Hematopoietic multipotent progenitor cell treated with erythropoietin and hydrocortisone succinate and interleukin-3 and kit ligand, for 4 days (in vitro differentiated cells): ENCODE measurements around the gene GPANK1.
"Not testable (repeated sequence)": the region's sequence is repeated elsewhere in the genome, so short reads cannot be mapped to it uniquely, and the experiment has no call there.

ENCODE experiments used
- DNase-seq: peaks from one replicate; pipeline ENCODE4 v3.0.0-alpha.2; 2015

GPANK1 gene

GRCh38 chr6:31664790-31665500 is at the start of gene GPANK1:
GPANK1 (minus strand) TSS chr6:31664997; CDS start chr6:31664478, 519 bp downstream.
- peak; percentile 99 for DNase-seq

- DNase-seq: no peak
Observed at GRCh38 chr6:31713991-31714684, 49.3 kb upstream of the GPANK1 start.

DNA sequence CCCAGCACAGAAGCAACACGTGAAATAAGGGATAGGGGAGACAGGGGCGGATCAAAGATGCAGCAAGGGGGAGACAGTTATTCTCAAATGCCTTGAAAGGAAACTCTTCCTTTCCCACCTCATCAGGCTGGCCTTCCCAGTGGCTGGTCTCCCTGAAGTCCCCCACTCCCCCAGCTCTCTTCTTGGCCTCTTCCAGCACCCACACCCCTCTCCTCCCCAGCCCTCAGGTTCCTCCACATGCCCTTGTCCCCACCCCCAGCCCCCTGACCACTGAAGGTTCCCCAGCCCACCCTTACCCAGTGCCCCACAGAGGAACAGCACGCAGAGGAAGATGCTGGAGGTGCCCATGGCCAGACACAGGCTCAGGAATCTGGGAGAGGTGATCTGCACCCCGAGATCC is 48.7 kb upstream of the GPANK1 start:
- no peak for DNase-seq

- peak; percentile 85 for DNase-seq
Observed at GRCh38 chr6:31712296-31712695, 47.5 kb upstream of the GPANK1 start.

GRCh38 chr6:31711233-31711632 is 46.4 kb upstream of the GPANK1 start:
- DNase-seq: peak; percentile 95

DNA sequence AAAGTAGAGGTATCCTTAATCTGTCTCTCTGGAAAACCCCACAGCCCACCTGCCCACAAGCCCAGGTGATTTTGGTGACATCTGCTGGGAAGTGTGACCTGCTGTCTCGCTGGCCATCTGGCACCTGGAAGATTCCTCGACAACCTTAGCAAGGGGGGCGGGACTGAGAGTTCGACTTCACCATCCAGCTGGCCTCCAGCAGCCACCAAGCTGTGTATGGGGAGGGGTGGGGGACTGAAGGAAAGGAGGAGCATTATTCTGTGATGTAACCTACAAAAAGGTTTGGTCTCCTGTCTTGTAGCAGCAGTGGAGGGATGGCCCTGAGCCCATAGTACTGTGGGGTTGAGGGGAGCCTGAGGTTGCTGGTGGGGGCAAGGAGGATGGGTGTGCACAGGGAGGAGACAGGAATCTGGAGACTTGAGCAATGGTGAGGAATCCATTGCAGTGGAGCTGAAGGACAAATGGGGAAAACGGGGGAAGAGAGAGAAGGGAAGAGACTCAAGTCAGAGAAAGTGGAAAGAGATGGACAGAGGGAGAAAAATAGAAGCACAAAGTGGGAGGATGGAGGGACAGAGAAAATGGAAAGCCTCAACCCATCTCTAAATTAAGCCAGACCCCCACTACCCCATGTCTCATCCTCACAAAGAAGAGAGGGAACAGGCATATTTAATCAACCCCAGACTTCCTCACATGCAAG is 45.9 kb upstream of the GPANK1 start:
- peak; percentile 61 for DNase-seq

DNA sequence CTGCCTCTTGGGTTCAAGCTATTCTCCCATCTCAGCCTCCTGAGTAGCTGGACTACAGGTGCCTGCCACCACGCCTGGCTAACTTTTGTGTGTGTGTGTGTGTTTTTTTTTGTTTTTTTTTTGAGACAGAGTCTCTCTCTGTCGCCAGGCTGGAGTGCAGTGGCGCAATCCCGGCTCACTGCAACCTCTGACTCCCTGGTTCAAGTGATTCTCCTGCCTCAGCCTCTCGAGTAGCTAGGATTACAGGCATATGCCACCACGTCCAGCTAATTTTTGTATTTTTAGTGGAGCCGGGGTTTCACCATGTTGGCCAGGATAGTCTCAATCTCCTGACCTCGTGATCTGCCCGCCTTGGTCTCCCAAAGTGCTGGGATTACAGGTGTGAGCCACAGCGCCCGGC is 44.4 kb upstream of the GPANK1 start:
- DNase-seq: not testable (repeated sequence)

DNA sequence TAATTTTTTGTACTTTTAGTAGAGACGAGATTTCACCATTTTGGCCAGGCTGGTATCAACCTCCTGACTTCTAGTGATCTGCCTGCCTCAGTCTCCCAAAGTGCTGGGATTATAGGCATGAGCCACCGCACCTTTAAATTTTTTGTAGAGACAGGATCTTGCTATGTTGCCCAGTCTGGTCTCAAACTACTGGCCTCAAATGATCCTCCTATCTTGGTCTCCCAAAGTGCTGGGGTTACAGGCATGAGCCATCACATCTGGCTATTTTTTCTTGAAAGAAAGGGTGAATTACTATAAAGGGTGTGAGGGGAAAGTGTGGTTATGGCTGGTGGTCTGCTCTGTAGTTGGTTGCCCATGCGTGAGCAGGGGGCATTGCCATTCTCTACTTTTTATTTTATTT is 43.4 kb upstream of the GPANK1 start:
- DNase-seq: no peak

GRCh38 chr6:31707701-31708100 is 42.9 kb upstream of the GPANK1 start:
- DNase-seq: no peak

DNA sequence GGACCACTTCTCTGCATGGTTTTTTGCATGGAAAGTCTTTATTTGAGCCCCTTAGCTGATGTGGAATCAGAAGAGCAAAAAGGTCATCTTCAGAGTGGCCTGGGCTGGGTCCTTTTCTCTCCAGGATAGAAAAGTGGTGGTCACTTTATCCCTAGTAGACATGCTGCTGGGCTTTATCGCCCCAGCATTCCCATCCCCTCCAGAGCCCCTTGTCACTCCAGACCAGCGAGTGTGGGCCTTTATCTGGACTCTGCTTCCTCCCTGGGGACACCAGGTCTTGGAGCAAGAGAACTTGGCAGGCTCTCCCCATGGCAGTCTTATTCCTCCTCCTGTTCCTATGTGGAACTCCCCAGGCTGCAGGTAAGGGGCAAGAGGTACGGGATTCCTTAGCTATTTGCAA is 41.8 kb upstream of the GPANK1 start, which contains the start of gene LY6G6F:
TSS of gene LY6G6F (plus strand) at position 268 of the 400 bp plus-strand sequence. CDS start at position 309, 41 bp downstream.
- DNase-seq: no peak

DNA sequence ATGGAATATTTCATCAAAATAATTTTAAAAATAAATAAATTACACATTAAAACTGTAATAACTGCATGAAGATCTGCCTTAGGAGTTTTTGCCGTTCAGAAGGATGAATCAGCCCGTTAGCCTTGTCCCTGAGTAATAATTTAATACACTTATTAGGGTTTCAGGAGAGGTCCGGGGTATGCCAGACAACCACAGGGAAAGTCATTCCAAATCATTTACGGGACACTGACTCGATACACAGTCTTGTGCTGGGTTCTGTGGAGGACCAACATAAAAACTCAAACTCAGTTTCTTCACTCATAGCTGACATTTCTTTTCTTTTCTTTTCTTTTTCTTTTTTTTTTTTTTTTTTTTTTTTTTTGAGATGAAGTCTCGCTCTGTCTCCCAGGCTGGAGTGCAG is 41.1 kb upstream of the GPANK1 start:
- DNase-seq: no peak

DNA sequence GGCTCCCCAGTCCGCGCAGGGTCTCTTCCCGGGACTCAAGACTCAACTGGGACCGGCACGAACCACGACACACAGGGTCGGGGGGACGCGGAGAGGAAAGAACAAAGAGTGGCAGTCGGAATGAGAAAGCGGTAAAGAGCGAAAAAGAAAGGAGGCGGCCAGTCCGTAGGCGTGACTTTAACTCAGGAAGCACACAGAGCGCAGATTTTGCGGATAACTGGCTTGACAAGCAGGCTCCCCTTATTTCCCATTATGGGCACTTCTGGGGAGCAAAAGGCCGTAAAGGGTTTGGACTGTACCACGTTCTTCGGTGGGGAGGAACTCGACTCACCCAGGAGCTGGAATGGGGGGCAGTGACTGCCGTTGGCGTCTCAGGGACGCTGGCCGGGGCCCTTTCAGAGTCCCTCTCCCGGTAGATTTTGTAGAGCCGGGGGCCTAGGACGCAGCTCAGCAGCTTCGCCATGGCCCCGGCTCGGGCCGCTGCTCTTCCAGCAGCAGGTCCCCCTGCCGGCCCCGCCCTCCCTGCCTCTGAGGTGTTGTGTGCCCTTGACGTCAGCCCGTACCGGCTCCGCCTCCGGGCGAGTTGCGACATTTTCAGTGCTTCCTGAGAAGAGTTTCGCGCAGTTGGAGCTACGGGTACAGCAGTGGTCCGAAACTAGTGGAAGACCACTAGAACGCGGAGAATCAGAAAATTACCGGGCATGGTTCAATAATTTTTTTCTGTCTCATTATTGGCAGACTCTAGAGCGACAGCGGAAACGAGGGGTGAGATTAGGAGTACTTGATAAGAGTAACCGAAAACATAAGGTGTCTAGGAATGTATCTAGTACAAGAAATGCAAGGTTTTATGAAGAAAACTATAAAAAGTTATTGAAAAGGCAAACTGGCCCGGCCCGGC is 38.3 kb upstream of the GPANK1 start, which contains the start of gene ABHD16A:
TSS of gene ABHD16A (minus strand) at position 506 of the 898 bp plus-strand sequence. CDS start at position 463, 43 bp downstream.
- DNase-seq: peak; percentile 100

- peak; percentile 62 for DNase-seq
Observed at GRCh38 chr6:31702405-31702818, 37.6 kb upstream of the GPANK1 start.

- peak; percentile 51 for DNase-seq
Observed at GRCh38 chr6:31701666-31702404, 37.0 kb upstream of the GPANK1 start.

- no peak for DNase-seq
Observed at GRCh38 chr6:31700740-31701401, 36.1 kb upstream of the GPANK1 start.

DNA sequence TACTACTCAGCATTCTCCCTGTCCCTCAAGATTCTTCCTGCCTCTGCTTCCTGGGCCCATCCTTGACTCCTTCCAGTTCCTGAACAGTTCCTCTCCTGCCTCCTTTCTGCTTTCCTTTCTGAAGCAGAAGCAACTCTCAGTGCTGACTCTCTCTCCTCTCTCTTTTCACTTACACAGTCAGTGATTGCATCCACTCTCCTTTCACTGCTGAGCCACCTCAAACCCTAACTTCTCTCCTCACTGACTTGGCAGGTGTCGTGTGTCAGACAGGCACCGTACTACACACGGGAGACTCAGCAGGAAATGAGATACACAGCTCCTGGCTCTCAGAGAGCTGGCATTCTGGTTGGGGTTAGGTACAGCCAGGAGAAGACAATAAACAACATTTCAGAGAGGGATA is 32.8 kb upstream of the GPANK1 start:
- no peak for DNase-seq

DNA sequence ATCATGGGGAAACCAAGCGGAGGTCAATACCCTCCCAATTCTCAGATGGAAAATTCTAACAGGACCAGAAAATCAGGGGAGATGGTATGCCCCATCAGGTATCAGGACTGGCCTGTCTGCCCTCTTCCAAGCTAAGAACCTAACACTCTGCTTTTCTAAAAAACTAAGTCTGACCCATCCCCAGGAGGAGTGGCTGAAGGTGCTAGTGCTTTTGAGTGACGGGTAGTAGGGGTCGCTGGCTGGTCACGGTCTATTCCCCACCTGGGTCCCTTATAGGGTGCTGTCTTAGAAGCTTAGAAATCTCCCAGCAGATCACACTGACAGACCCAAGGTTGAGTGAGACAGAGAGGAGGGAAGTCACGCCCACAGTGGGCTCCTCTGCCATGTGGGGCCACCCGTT is 28.7 kb upstream of the GPANK1 start:
- DNase-seq: no peak

DNA sequence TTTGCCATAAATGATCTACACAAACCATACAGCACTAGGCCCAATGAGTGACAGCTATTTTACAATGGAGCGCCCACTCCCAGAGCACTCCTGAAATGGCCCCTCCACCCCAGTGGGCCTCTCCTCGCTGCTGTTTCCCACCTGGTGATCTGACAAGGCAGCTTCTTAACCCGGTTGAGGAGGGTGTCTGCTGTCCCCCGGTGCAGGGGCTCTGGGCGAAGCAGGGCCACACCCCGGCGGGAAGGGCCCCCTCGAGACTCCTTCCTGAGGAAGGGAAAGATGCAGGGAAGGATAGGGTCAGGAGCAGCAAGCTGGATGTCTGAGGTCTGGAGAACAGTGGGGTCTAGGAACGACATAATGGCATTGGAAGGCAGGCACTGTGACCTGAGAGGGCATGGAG is 28.1 kb upstream of the GPANK1 start:
- DNase-seq: no peak

GRCh38 chr6:31692353-31692752 is 27.6 kb upstream of the GPANK1 start:
- DNase-seq: no peak

- DNase-seq: no peak
Observed at GRCh38 chr6:31691564-31692108, 26.8 kb upstream of the GPANK1 start.

GRCh38 chr6:31691078-31691463 is 26.3 kb upstream of the GPANK1 start:
- DNase-seq: no peak
